ENCODE data around the gene MYO19. TPM values are rescaled to one million over a fixed set of nuclear protein-coding genes. Genes with fewer than 3 reads are reported as not detected.

Gene MYO19
- total and polyA plus RNA-seq, 2 of the 8 experiments (the other 6 are each of a cell fraction or from before 2014, with no cell fraction given) = 126 to 163 TPM

- H3K27ac ChIP-seq (ENCODE audit: low read depth, low read length) = no peak overlapping the region
- H3K36me3 ChIP-seq (ENCODE audit: control insufficient read depth in 2 of 4, insufficient read depth in 4 of 4, low read length in 3 of 4) = peaks cover 60 to 84% (median 77%) of the 10 kb centered on the region in 4 experiments
- no peak overlapping the region for H3K4ac ChIP-seq (replicated peaks; ENCODE audit: insufficient read length, low read depth, low read length)
- no peaks in the 10 kb centered on the region for H3K9me3 ChIP-seq (ENCODE audit: insufficient read depth in 2 of 2, low read depth in 1 of 2, low read length in 1 of 2)
- no peak overlapping the region for H4K91ac ChIP-seq (replicated peaks; ENCODE audit: insufficient read length, low read length)
- no peak overlapping the region for H2BK120ac ChIP-seq (replicated peaks; ENCODE audit: low read depth, low read length)
- H3K4me1 ChIP-seq (replicated peaks in 1 of 4; ENCODE audit: control insufficient read depth in 3 of 4, insufficient read depth in 4 of 4, low read length in 3 of 4) = peaks cover 3 to 6% (median 5%) of the 10 kb centered on the region in 4 experiments; a peak in 4 of 7 replicates
- no peak overlapping the region for H2BK20ac ChIP-seq (ENCODE audit: low read length)
- no peak overlapping the region for H3K18ac ChIP-seq (ENCODE audit: extremely low read depth, low read length)
- no peak for DNase-seq (ENCODE audit: low read depth in 1 of 2, low spot score in 2 of 2)
- H3K4me3 ChIP-seq (ENCODE audit: extremely low read depth in 1 of 4, insufficient read depth in 2 of 4, low read depth in 3 of 4, low read length in 4 of 4) = no peak overlapping the region
- TF ChIP-seq SP4 (IDR thresholded peaks at IDR 0.05; ENCODE audit: low read length) = no peak
- no peak overlapping the region for H2BK15ac ChIP-seq (ENCODE audit: low read length)
- CTCF ChIA-PET (ENCODE audit: partially characterized antibody) = interaction anchor here (0.6 kb wide), 1 partner anchor 644 kb away, joined by 4 read pairs; no protein-coding TSS in a partner anchor
- peaks cover 5% of the 10 kb centered on the region for H3K23me2 ChIP-seq (ENCODE audit: low read depth, low read length)
- H3K79me1 ChIP-seq (ENCODE audit: low read depth, low read length) = peaks cover 6% of the 10 kb centered on the region; the same call in 1 of the 2 replicates
- no peak overlapping the region for H2BK5ac ChIP-seq (ENCODE audit: low read depth, low read length)
- POLR2A ChIA-PET (ENCODE audit: partially characterized antibody) = interaction anchor here (0.8 to 7.7 kb wide), 6 partner anchors 8 to 28 kb away, joined by 4 to 89 read pairs (median 8); no protein-coding TSS in a partner anchor
- H3K79me2 ChIP-seq (ENCODE audit: control insufficient read depth in 1 of 2, insufficient read depth in 2 of 2, low read length in 2 of 2) = peaks cover 0 to 28% of the 10 kb centered on the region in 2 experiments; a peak in 3 of 4 replicates
- no peak overlapping the region for H4K5ac ChIP-seq (ENCODE audit: insufficient read length, low read depth, low read length)
- H3K4me2 ChIP-seq (ENCODE audit: insufficient read depth in 1 of 2, low read depth in 2 of 2, low read length in 2 of 2) = no peak overlapping the region
- no peak overlapping the region for H3K9ac ChIP-seq (replicated peaks in 1 of 4; ENCODE audit: extremely low read depth in 1 of 4, low read depth in 3 of 4, low read length in 3 of 4)
- no peak for FAIRE-seq
- H3K23ac ChIP-seq (ENCODE audit: insufficient read length) = no peak overlapping the region
- H2AFZ ChIP-seq (ENCODE audit: low read length) = no peak overlapping the region
- peaks cover 6 to 8% of the 10 kb centered on the region in 2 experiments for H4K20me1 ChIP-seq (replicated peaks in 1 of 2; ENCODE audit: control insufficient read depth in 1 of 2, insufficient read depth in 2 of 2, low read length in 2 of 2)
- H2BK12ac ChIP-seq (ENCODE audit: low read depth, low read length) = no peak overlapping the region
- no peak overlapping the region for H4K8ac ChIP-seq (ENCODE audit: extremely low read depth, insufficient read depth, low read length)
- no peak overlapping the region for H3K14ac ChIP-seq (ENCODE audit: insufficient read length)
- no peak overlapping the region for H3K56ac ChIP-seq (replicated peaks; ENCODE audit: insufficient read length, low read depth, low read length)
- no peak overlapping the region for H2AK5ac ChIP-seq (ENCODE audit: low read depth, low read length)
- no peaks in the 10 kb centered on the region for H3K27me3 ChIP-seq (replicated peaks in 1 of 4; ENCODE audit: control insufficient read depth in 3 of 4, extremely low read depth in 1 of 4, insufficient read depth in 3 of 4, low read length in 3 of 4)
Observed at GRCh38 chr17:36529121-36529520, 5.5 kb downstream of the MYO19 start.

Measured in H1 (cell line).